MCF 10A (cell line): ENCODE measurements around the gene CCNK. TPM values are rescaled to one million over a fixed set of nuclear protein-coding genes. Genes with fewer than 3 reads are reported as not detected.

ENCODE experiments used
- BruUV-seq: library from RNA; stranded (reverse); fragments of 400-500 nt; replicated peaks from 2 replicates; lab custom pipeline; 2021; lab: Mats Ljungman, UMichigan
- CTCF ChIA-PET: fragments of 300-600 bp; sonication (Branson Sonifier 250); formaldehyde crosslinking; extraction: SDS; loops from one replicate; lab custom pipeline; 2021; ENCODE audit warnings: antibody characterized with exemption, inconsistent platforms; lab: Yijun Ruan, JAX
- POLR2A ChIA-PET: fragments of 300-600, 350-650 bp; sonication (Branson Sonifier 250); formaldehyde crosslinking; extraction: SDS; loops from one replicate; lab custom pipeline; 2020; ENCODE audit warnings: antibody characterized with exemption, inconsistent platforms; lab: Yijun Ruan, JAX
- DNase-seq: peaks from one replicate; pipeline ENCODE4 v3.0.0-alpha.2; 2018; ENCODE audit not compliant: unreplicated experiment
- H3K27ac Mint-ChIP-seq: one replicate; pipeline ENCODE4 v1.8.0; 2022; ENCODE audit warnings: mild to moderate bottlenecking, low read depth, mixed read lengths; ENCODE audit not compliant: unreplicated experiment
- H3K27me3 Mint-ChIP-seq: one replicate; pipeline ENCODE4 v1.8.0; 2022; ENCODE audit warnings: mixed read lengths; ENCODE audit not compliant: insufficient read depth, unreplicated experiment
- H3K36me3 Mint-ChIP-seq: one replicate; pipeline ENCODE4 v1.8.0; 2022; ENCODE audit warnings: mild to moderate bottlenecking, moderate library complexity, mixed read lengths; ENCODE audit not compliant: insufficient read depth, unreplicated experiment
- H3K4me1 Mint-ChIP-seq: one replicate; pipeline ENCODE4 v1.8.0; 2022; ENCODE audit warnings: mixed read lengths; ENCODE audit not compliant: insufficient read depth, unreplicated experiment
- H3K4me3 Mint-ChIP-seq: one replicate; pipeline ENCODE4 v1.8.0; 2022; ENCODE audit warnings: mild to moderate bottlenecking, moderate library complexity, mixed read lengths; ENCODE audit not compliant: unreplicated experiment
- H3K9me3 Mint-ChIP-seq: one replicate; pipeline ENCODE4 v1.8.0; 2022; ENCODE audit warnings: mixed read lengths; ENCODE audit not compliant: unreplicated experiment
- CTCF ChIP-seq: fragments of 200-600 bp; IDR thresholded peaks from one replicate; pipeline ENCODE4 v1.8.0; 2022; ENCODE audit warnings: antibody characterized with exemption, mild to moderate bottlenecking; ENCODE audit not compliant: unreplicated experiment
- intact Hi-C: fragments of 100-400 bp; cut with micrococcal nuclease; formaldehyde crosslinking; loops from 2 replicates; pipeline ENCODE4 v1.14.1; 2022
- total RNA-seq: library from RNA; stranded (reverse); gene quantifications from 2 replicates; pipeline ENCODE4 v1.2.3, GENCODE V29; 2022

Gene CCNK
- total RNA-seq, 1 experiment from 2014 or later = 70.4 TPM

GRCh38 chr14:99543370-99543769, 62.2 kb downstream of the CCNK start:
- intact Hi-C loops = no loop called here
- POLR2A ChIA-PET = no interaction called here
- TF ChIP-seq CTCF = no peak
- no peak for DNase-seq
- Mint-ChIP-seq H3K27ac (no peak overlapping the region), H3K9me3 (no peaks in the 10 kb centered on the region), H3K4me1 (peaks cover 6% of the 10 kb centered on the region), H3K27me3 (no peaks in the 10 kb centered on the region), H3K36me3 (no peaks in the 10 kb centered on the region), H3K4me3 (no peak overlapping the region)
- BruUV-seq = no TSS peak
- CTCF ChIA-PET = interaction anchor here (0.5 to 1.0 kb wide), 3 partner anchors 17 to 80 kb away, joined by 3 to 4 read pairs (median 3); no protein-coding TSS in a partner anchor

GRCh38 chr14:99543985-99544384, 62.8 kb downstream of the CCNK start:
- no peak for TF ChIP-seq CTCF
- ChIA-PET POLR2A (interaction anchor here (0.6 kb wide), 1 partner anchor 352 kb away, joined by 3 read pairs; no protein-coding TSS in a partner anchor), CTCF (interaction anchor here (0.5 to 1.0 kb wide), 2 partner anchors 18 to 23 kb away, joined by 3 to 4 read pairs; no protein-coding TSS in a partner anchor)
- Mint-ChIP-seq H3K9me3 (no peaks in the 10 kb centered on the region), H3K36me3 (no peaks in the 10 kb centered on the region), H3K4me1 (peaks cover 6% of the 10 kb centered on the region), H3K27me3 (no peaks in the 10 kb centered on the region), H3K4me3 (no peak overlapping the region), H3K27ac (no peak overlapping the region)
- BruUV-seq = no TSS peak
- no peak for DNase-seq
- intact Hi-C loops = no loop called here

- no peaks in the 10 kb centered on the region for H3K36me3 Mint-ChIP-seq
- H3K4me1 Mint-ChIP-seq = peaks cover 6% of the 10 kb centered on the region
- TF ChIP-seq CTCF = no peak
- intact Hi-C loops = no loop called here
- CTCF ChIA-PET = interaction anchor here (0.9 kb wide), 1 partner anchor 513 kb away, joined by 3 read pairs; no protein-coding TSS in a partner anchor
- no TSS peak for BruUV-seq
- no peak for DNase-seq
- H3K4me3 Mint-ChIP-seq = no peak overlapping the region
- no peaks in the 10 kb centered on the region for H3K27me3 Mint-ChIP-seq
- POLR2A ChIA-PET = no interaction called here
- H3K9me3 Mint-ChIP-seq = no peaks in the 10 kb centered on the region
- H3K27ac Mint-ChIP-seq = peak overlapping the region; percentile 5
Measured at GRCh38 chr14:99544991-99545390, 63.8 kb downstream of the CCNK start.

GRCh38 chr14:99545586-99545985, 64.4 kb downstream of the CCNK start:
- intact Hi-C loops = no loop called here
- Mint-ChIP-seq H3K27ac (no peak overlapping the region), H3K4me1 (peaks cover 6% of the 10 kb centered on the region), H3K27me3 (no peaks in the 10 kb centered on the region), H3K36me3 (no peaks in the 10 kb centered on the region), H3K4me3 (no peak overlapping the region), H3K9me3 (no peaks in the 10 kb centered on the region)
- CTCF ChIA-PET = interaction anchor here (0.7 kb wide), 1 partner anchor 596 kb away, joined by 4 read pairs; no protein-coding TSS in a partner anchor
- no TSS peak for BruUV-seq
- TF ChIP-seq CTCF = no peak
- POLR2A ChIA-PET = no interaction called here
- DNase-seq = no peak
